Measurements from ENCODE around the gene TMEM108.

The TMEM108 gene

DNA sequence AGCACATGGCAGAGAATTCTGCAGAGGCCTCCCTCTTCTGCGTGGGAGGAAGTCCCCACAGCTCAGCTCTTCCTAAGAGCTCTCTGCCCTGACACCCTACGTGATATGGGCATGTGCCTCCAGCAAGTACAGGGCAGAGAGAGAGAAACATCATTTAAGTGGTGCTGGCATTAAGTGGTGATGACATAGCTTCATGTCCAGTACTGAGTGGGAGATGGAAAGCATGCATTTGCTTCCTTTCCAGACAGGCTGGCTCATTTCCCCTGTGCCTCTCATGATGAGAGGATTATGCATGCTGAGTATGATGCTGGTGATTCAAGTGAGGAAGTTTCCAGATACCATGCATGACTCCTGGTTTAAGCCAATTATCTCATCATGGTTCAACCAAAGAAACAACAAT, 388.5 kb downstream of the TMEM108 start:
- no peaks in the 10 kb centered on the region for H3K36me3 ChIP-seq
- H3K4me3 ChIP-seq, result no peak overlapping the region
- TF ChIP-seq, protein P1, sequence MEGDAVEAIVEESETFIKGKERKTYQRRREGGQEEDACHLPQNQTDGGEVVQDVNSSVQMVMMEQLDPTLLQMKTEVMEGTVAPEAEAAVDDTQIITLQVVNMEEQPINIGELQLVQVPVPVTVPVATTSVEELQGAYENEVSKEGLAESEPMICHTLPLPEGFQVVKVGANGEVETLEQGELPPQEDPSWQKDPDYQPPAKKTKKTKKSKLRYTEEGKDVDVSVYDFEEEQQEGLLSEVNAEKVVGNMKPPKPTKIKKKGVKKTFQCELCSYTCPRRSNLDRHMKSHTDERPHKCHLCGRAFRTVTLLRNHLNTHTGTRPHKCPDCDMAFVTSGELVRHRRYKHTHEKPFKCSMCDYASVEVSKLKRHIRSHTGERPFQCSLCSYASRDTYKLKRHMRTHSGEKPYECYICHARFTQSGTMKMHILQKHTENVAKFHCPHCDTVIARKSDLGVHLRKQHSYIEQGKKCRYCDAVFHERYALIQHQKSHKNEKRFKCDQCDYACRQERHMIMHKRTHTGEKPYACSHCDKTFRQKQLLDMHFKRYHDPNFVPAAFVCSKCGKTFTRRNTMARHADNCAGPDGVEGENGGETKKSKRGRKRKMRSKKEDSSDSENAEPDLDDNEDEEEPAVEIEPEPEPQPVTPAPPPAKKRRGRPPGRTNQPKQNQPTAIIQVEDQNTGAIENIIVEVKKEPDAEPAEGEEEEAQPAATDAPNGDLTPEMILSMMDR (IDR thresholded peaks at IDR 0.05), result no peak
- no peak overlapping the region for H3K27ac ChIP-seq
- DNase-seq, result no peak
- H3K4me1 ChIP-seq, result peaks cover 0 to 6% (median 5%) of the 10 kb centered on the region in 4 donors
- H3K27me3 ChIP-seq, result peaks cover 0 to 16% of the 10 kb centered on the region in 2 donors
- H3K9me3 ChIP-seq, result no peaks in the 10 kb centered on the region
- intact Hi-C loops (cut with DNase I; ENCODE audit: low total_unique reads), result no loop called here

DNA sequence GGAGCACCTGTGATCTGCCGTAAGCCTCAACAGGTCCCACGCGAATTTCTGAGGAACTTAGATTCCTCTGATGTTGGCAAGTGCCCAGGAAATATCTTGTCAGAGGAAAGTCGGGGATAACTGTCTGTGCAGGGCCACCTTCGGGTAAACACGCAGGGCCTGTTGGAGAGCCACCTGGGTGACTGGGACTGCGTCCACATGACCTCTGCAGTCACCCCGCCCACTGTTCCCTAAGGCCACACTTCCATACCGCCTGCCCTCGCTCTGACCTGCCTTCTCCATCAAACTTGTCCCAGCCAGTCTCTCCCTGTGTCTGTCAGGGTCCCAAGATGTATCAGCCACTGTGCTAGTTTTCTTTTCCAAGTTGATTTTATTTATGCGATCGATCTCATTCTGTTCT, 390.4 kb downstream of the TMEM108 start:
- Histone ChIP-seq H3K27me3 (peaks cover 0 to 10% of the 10 kb centered on the region in 2 donors), H3K9me3 (no peaks in the 10 kb centered on the region), H3K36me3 (no peaks in the 10 kb centered on the region), H3K4me3 (no peak overlapping the region), H3K4me1 (peaks cover 0 to 3% (median 2%) of the 10 kb centered on the region in 4 donors), H3K27ac (no peak overlapping the region)
- no peak for DNase-seq
- TF ChIP-seq, protein P1 (IDR thresholded peaks at IDR 0.05), result no peak
- intact Hi-C loops (cut with DNase I; ENCODE audit: low total_unique reads), result no loop called here

DNA sequence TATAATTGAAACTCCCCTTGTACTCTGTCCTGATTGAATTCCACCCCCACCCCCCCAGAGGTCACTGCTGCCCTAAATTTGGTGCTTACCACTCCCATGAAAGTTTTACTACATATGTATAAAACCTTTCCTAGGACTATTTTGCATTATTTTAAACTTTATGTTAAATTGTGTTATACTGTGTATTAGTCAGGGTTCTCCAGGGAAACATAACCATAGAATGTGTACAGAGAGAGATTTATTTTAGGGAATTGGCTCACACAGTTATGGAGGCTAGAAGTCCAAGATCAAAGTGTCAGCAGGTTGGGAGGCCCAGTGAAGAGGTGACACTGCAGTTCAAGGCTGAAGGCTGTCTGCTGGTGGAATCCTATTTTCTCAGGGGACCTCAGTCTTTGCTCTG, 390.9 kb downstream of the TMEM108 start:
- H3K27ac ChIP-seq, result no peak overlapping the region
- intact Hi-C loops (cut with DNase I; ENCODE audit: low total_unique reads), result no loop called here
- H3K36me3 ChIP-seq, result no peaks in the 10 kb centered on the region
- TF ChIP-seq, protein P1 (IDR thresholded peaks at IDR 0.05), result no peak
- H3K9me3 ChIP-seq, result no peaks in the 10 kb centered on the region
- H3K4me1 ChIP-seq, result no peaks in the 10 kb centered on the region
- H3K4me3 ChIP-seq, result no peak overlapping the region
- no peak for DNase-seq
- H3K27me3 ChIP-seq, result peaks cover 0 to 10% of the 10 kb centered on the region in 2 donors

DNA sequence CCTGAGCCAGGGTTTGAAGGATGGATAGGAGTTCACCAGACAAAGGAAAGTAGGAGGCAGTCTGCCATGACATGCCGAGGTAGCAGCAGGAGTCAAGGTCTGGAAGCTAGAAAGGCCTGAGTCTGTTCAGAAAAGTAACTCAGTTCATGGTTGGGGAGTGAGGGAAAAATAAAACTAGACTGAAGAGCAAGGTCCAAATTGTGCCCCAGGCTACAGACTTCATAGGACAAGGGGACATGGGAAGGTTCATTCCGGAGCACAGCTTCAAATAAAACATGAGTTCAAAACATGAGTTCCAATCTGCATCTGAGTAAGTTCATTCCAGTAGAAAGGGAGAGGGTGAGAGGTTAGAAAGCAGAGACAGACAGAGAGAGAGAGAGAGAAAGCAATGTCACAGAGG, 401.4 kb downstream of the TMEM108 start:
- Histone ChIP-seq H3K4me1 (no peaks in the 10 kb centered on the region), H3K9me3 (no peaks in the 10 kb centered on the region), H3K36me3 (no peaks in the 10 kb centered on the region), H3K27me3 (no peaks in the 10 kb centered on the region), H3K4me3 (no peak overlapping the region), H3K27ac (no peak overlapping the region)
- TF ChIP-seq, protein P1 (IDR thresholded peaks at IDR 0.05), result no peak
- intact Hi-C loops (cut with DNase I; ENCODE audit: low total_unique reads), result no loop called here
- no peak for DNase-seq

DNA sequence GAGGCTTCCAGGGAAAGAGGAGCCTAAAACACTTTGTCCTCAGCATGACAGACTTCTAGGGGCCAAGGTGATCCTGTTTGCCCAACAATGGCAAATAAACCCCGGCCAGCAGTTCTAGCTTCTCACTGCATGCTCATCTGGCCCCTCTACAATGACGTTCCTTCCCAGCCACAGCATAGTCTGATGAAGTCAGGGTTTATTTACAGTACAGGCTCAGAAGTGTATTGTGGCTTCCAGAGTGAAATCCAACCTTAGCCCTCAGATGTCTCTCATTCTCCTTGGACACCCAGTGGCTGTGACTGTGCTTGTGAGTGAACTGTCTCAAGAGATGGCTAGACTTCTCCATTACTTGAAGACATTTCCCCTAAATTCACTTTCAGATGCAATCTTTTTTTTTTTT, 402.5 kb downstream of the TMEM108 start:
- TF ChIP-seq, protein P1 (IDR thresholded peaks at IDR 0.05), result no peak
- Histone ChIP-seq H3K27me3 (no peaks in the 10 kb centered on the region), H3K4me1 (no peaks in the 10 kb centered on the region), H3K27ac (no peak overlapping the region), H3K9me3 (no peaks in the 10 kb centered on the region), H3K4me3 (no peak overlapping the region), H3K36me3 (no peaks in the 10 kb centered on the region)
- intact Hi-C loops (cut with DNase I; ENCODE audit: low total_unique reads), result no loop called here
- no peak for DNase-seq

DNA sequence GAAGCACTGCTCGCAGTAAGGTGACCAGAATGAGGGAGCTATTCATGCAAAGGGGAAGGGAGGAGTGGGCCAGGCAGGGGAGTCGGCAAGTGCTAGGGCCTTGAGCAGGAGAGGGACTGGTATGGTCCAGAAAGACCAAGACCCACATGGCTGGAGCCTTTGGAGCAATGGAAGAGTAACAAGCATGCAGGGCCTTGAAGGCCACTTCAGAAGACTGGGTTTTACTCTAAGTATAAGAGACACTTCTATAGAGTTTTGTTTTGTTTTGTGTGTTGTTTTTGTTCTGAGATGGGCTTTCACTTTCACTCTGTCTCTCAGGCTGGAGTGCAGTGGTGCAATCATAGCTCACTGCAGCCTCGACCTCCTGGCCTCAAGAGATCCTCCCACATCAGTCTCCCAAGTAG, 403.7 kb downstream of the TMEM108 start:
- no peaks in the 10 kb centered on the region for H3K36me3 ChIP-seq
- no peak overlapping the region for H3K4me3 ChIP-seq
- no peaks in the 10 kb centered on the region for H3K4me1 ChIP-seq
- H3K27ac ChIP-seq, result no peak overlapping the region
- intact Hi-C loops (cut with DNase I; ENCODE audit: low total_unique reads), result no loop called here
- no peak for DNase-seq
- no peaks in the 10 kb centered on the region for H3K9me3 ChIP-seq
- TF ChIP-seq, protein P1 (IDR thresholded peaks at IDR 0.05), result no peak
- no peaks in the 10 kb centered on the region for H3K27me3 ChIP-seq

All from tibial artery (tissue), 4 donors.